ENCODE measurements around the gene KCTD15.

GRCh38 chr19:33775731-33776487 lies 20.8 kb upstream of the KCTD15 start:
- TF ChIP-seq, protein P1, sequence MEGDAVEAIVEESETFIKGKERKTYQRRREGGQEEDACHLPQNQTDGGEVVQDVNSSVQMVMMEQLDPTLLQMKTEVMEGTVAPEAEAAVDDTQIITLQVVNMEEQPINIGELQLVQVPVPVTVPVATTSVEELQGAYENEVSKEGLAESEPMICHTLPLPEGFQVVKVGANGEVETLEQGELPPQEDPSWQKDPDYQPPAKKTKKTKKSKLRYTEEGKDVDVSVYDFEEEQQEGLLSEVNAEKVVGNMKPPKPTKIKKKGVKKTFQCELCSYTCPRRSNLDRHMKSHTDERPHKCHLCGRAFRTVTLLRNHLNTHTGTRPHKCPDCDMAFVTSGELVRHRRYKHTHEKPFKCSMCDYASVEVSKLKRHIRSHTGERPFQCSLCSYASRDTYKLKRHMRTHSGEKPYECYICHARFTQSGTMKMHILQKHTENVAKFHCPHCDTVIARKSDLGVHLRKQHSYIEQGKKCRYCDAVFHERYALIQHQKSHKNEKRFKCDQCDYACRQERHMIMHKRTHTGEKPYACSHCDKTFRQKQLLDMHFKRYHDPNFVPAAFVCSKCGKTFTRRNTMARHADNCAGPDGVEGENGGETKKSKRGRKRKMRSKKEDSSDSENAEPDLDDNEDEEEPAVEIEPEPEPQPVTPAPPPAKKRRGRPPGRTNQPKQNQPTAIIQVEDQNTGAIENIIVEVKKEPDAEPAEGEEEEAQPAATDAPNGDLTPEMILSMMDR (optimal IDR thresholded peaks at IDR 0.05 in 1 of 3, IDR thresholded peaks at IDR 0.05 in 1 of 3, conservative IDR thresholded peaks at IDR 0.05 in 1 of 3; ENCODE audit: extremely low read depth in 1 of 3, insufficient read depth in 2 of 3, low read length in 3 of 3): no peak
- TF ChIP-seq EZH2 (IDR thresholded peaks at IDR 0.05; ENCODE audit: low read length): no peak
